H9 (cell line): Measurements from ENCODE around the gene HOMER3. TPM values are rescaled to one million over a fixed set of nuclear protein-coding genes. Genes with fewer than 3 reads are reported as not detected.

ENCODE experiments used
- DNase-seq: peaks from one replicate; pipeline ENCODE4 v3.0.0-alpha.2; 2017
- H2AFZ ChIP-seq: one replicate; pipeline ENCODE4 v1.6.1; 2013; ENCODE audit warnings: mild to moderate bottlenecking, low read length, control low read depth, moderate library complexity
- H2AK5ac ChIP-seq: 2 replicates; pipeline ENCODE4 v1.6.1; 2013; ENCODE audit warnings: low read length, control low read depth, mixed read lengths; ENCODE audit not compliant: insufficient read length
- H2BK120ac ChIP-seq: one replicate; pipeline ENCODE4 v1.6.1; 2013; ENCODE audit warnings: low read depth, mild to moderate bottlenecking, low read length, control low read depth, inconsistent platforms; ENCODE audit not compliant: poor library complexity, severe bottlenecking
- H2BK12ac ChIP-seq: 2 replicates; pipeline ENCODE4 v1.6.1; 2013; ENCODE audit warnings: low read length, control low read depth, mixed read lengths, low read depth; ENCODE audit not compliant: insufficient read length
- H2BK15ac ChIP-seq: 2 replicates; pipeline ENCODE4 v1.6.1; 2013; ENCODE audit warnings: low read depth, low read length, control low read depth
- H2BK20ac ChIP-seq: one replicate; pipeline ENCODE4 v1.6.1; 2013; ENCODE audit warnings: low read depth, mild to moderate bottlenecking, low read length, control low read depth, inconsistent platforms; ENCODE audit not compliant: poor library complexity, severe bottlenecking
- H2BK5ac ChIP-seq: 2 replicates; pipeline ENCODE4 v1.6.1; 2013; ENCODE audit warnings: low read length, control low read depth, mixed read lengths; ENCODE audit not compliant: insufficient read length
- H3K14ac ChIP-seq: 2 replicates; pipeline ENCODE4 v1.6.1; 2013; ENCODE audit warnings: low read length, control low read depth; ENCODE audit not compliant: insufficient read depth
- H3K18ac ChIP-seq: 2 replicates; pipeline ENCODE4 v1.6.1; 2013; ENCODE audit warnings: low read depth, mild to moderate bottlenecking, mixed read lengths, low read length, control low read depth; ENCODE audit not compliant: insufficient read length
- H3K23ac ChIP-seq: 2 replicates; pipeline ENCODE4 v1.6.1; 2013; ENCODE audit warnings: low read length, control low read depth, mixed read lengths, low read depth; ENCODE audit not compliant: insufficient read length
- H3K23me2 ChIP-seq: 2 replicates; pipeline ENCODE4 v1.6.1; 2013; ENCODE audit warnings: low read depth, mild to moderate bottlenecking, mixed read lengths, low read length, control low read depth; ENCODE audit not compliant: insufficient read length, poor library complexity, severe bottlenecking
- H3K27ac ChIP-seq: 2 replicates; pipeline ENCODE4 v1.5.1; 2013; ENCODE audit warnings: low read length, control low read depth, mixed read lengths, low read depth; ENCODE audit not compliant: insufficient read length
- H3K27me3 ChIP-seq: 2 replicates; pipeline ENCODE4 v1.6.1; 2013; ENCODE audit warnings: low read length, control low read depth, inconsistent platforms; ENCODE audit not compliant: insufficient read depth
- H3K4ac ChIP-seq: 2 replicates; pipeline ENCODE4 v1.6.1; 2013; ENCODE audit warnings: low read depth, mild to moderate bottlenecking, control low read depth, inconsistent platforms, low read length, moderate library complexity
- H3K4me1 ChIP-seq: 2 replicates; pipeline ENCODE4 v1.6.1; 2013; ENCODE audit warnings: low read length, control low read depth, inconsistent platforms; ENCODE audit not compliant: insufficient read depth
- H3K4me2 ChIP-seq: 2 replicates; pipeline ENCODE4 v1.6.1; 2013; ENCODE audit warnings: low read length, control low read depth, mixed read lengths; ENCODE audit not compliant: insufficient read length, insufficient read depth
- H3K56ac ChIP-seq: 2 replicates; pipeline ENCODE4 v1.6.1; 2013; ENCODE audit warnings: low read depth, mild to moderate bottlenecking, mixed read lengths, low read length, control low read depth; ENCODE audit not compliant: insufficient read length
- H3K79me1 ChIP-seq: 2 replicates; pipeline ENCODE4 v1.6.1; 2013; ENCODE audit warnings: low read depth, mild to moderate bottlenecking, moderate library complexity, low read length, control low read depth, inconsistent platforms; ENCODE audit not compliant: insufficient read depth, poor library complexity, severe bottlenecking
- H3K79me2 ChIP-seq: 2 replicates; pipeline ENCODE4 v1.6.1; 2013; ENCODE audit warnings: low read length, control low read depth, inconsistent platforms; ENCODE audit not compliant: insufficient read depth
- H3K9ac ChIP-seq: 2 replicates; pipeline ENCODE4 v1.6.1; 2013; ENCODE audit warnings: low read length, control low read depth, mixed read lengths; ENCODE audit not compliant: insufficient read length; ENCODE audit errors: extremely low read depth
- H3K9me3 ChIP-seq: one replicate; pipeline ENCODE4 v1.6.1; 2013; ENCODE audit warnings: low read depth, low read length, inconsistent platforms; ENCODE audit not compliant: control insufficient read depth
- H3T11ph ChIP-seq: one replicate; pipeline ENCODE4 v1.6.1; 2013; ENCODE audit warnings: mild to moderate bottlenecking, low read length, control low read depth, inconsistent platforms
- H4K20me1 ChIP-seq: one replicate; pipeline ENCODE4 v1.6.1; 2013; ENCODE audit not compliant: control insufficient read depth, insufficient read length, insufficient read depth
- H4K5ac ChIP-seq: 2 replicates; pipeline ENCODE4 v1.6.1; 2013; ENCODE audit warnings: low read depth, mild to moderate bottlenecking, mixed read lengths, low read length, control low read depth; ENCODE audit not compliant: insufficient read length
- H4K8ac ChIP-seq: replicated peaks from 2 replicates; pipeline ENCODE4 v1.6.1; 2013; ENCODE audit warnings: low read length, control low read depth, mixed read lengths, low read depth; ENCODE audit not compliant: insufficient read length
- H4K91ac ChIP-seq: 2 replicates; pipeline ENCODE4 v1.6.1; 2013; ENCODE audit warnings: low read depth, mild to moderate bottlenecking, moderate library complexity, mixed read lengths, low read length, control low read depth; ENCODE audit not compliant: insufficient read length
- H3K27ac Mint-ChIP-seq, 3 experiments: 2 replicates in 2 of 3; 3 replicates in 1 of 3; pipeline ENCODE4 v1.8.0; 2020 to 2021; ENCODE audit warnings: mixed read lengths in 3 of 3, mild to moderate bottlenecking in 1 of 3, moderate library complexity in 1 of 3
- H3K27me3 Mint-ChIP-seq: 2 replicates; pipeline ENCODE4 v1.8.0; 2021; ENCODE audit warnings: low read depth, mild to moderate bottlenecking, moderate library complexity, mixed read lengths
- H3K36me3 Mint-ChIP-seq, 3 experiments: 2 replicates in 2 of 3; 3 replicates in 1 of 3; pipeline ENCODE4 v1.8.0; 2020 to 2021; ENCODE audit warnings: low read depth in 3 of 3, mixed read lengths in 3 of 3; ENCODE audit not compliant: insufficient read depth in 1 of 3
- H3K4me1 Mint-ChIP-seq, 2 experiments: 2 replicates each; pipeline ENCODE4 v1.8.0; 2020; ENCODE audit warnings: mixed read lengths in 2 of 2
- H3K4me3 Mint-ChIP-seq, 2 experiments: 2 replicates in 1 of 2; 3 replicates in 1 of 2; pipeline ENCODE4 v1.8.0; 2020 to 2021; ENCODE audit warnings: mild to moderate bottlenecking in 2 of 2, mixed read lengths in 2 of 2, moderate library complexity in 1 of 2
- H3K9me3 Mint-ChIP-seq, 2 experiments: 2 replicates in 1 of 2; 3 replicates in 1 of 2; pipeline ENCODE4 v1.8.0; 2020; ENCODE audit warnings: mild to moderate bottlenecking in 2 of 2, mixed read lengths in 2 of 2, moderate library complexity in 1 of 2
- WGBS: extraction: QIAGEN DNeasy Blood & Tissue Kit; methylation state at CpG from one replicate; pipeline ENCODE4 v1.1.7; 2013; ENCODE audit warnings: missing lambda C conversion rate, low lambda C conversion rate, mixed read lengths; ENCODE audit not compliant: insufficient read length; ENCODE audit errors: extremely low coverage; 5-methylcytosine and 5-hydroxymethylcytosine counted together
- total RNA-seq: library from RNA; stranded (reverse); gene quantifications from 2 replicates; pipeline ENCODE4 v1.2.1, GENCODE V29; 2021
- TF ChIP-seq, protein P1 (sequence below): fragments of 200-600 bp; sonication (generic); conservative IDR thresholded peaks from 3 replicates; pipeline ENCODE4 v1.8.0; 2021; ENCODE audit warnings: antibody characterized with exemption, mild to moderate bottlenecking

Gene HOMER3
- total RNA-seq, 1 experiment from 2014 or later = 20.2 TPM

DNA sequence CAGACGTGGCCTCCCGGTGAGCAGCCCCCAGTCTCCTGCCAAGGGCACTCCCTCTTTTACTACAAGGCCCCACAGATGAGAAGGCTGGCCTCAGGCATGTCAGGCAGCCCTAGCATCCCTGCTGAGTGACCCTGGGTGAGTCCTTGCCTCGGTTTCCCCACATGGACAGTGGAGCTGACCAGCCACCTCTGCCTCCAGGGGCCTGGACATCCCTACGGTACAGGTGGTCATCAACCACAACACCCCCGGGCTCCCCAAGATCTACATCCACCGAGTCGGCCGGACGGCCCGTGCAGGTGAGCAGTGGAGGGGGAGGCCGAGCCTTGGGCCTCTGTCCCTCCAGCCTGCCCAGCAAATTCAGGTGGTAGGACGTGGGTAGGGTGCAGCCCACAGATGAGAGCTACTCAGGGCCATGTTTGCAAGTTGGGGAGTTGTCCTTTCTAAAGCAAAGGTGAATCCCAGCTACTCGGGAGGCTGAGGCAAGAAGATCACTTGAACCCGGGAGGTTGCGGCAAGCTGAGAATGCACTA, 16.3 kb downstream of the HOMER3 start:
- no peak overlapping the region for H4K8ac ChIP-seq

More for the DNA sequence above, 16.3 kb downstream of the HOMER3 start:
- no CpG with 5 or more reads among the region's 15 CpGs for WGBS
- Histone ChIP-seq H2BK5ac (no peak overlapping the region), H2AFZ (no peak overlapping the region), H3K4me2 (no peak overlapping the region), H2BK12ac (no peak overlapping the region), H3K27ac (no peak overlapping the region), H2BK120ac (no peak overlapping the region), H3K27me3 (no peaks in the 10 kb centered on the region), H2AK5ac (no peak overlapping the region), H3K9ac (no peak overlapping the region), H3K23ac (no peak overlapping the region), H3K18ac (no peak overlapping the region), H3K56ac (no peak overlapping the region), H4K20me1 (no peaks in the 10 kb centered on the region), H2BK20ac (no peak overlapping the region), H3K14ac (no peak overlapping the region), H3K4ac (no peak overlapping the region), H4K91ac (no peak overlapping the region), H3K23me2 (peaks cover 5% of the 10 kb centered on the region), H3K4me1 (peaks cover 5% of the 10 kb centered on the region; the same call in 1 of the 2 replicates), H3T11ph (no peak overlapping the region), H3K9me3 (no peaks in the 10 kb centered on the region), H3K79me2 (peaks cover 6% of the 10 kb centered on the region; the same call in 1 of the 2 replicates), H4K5ac (no peak overlapping the region), H2BK15ac (no peak overlapping the region), H3K79me1 (peaks cover 6% of the 10 kb centered on the region)
- Mint-ChIP-seq H3K27me3 (no peaks in the 10 kb centered on the region; the same call in 1 of the 2 replicates), H3K27ac (no peak overlapping the region), H3K4me1 (peaks cover 0 to 10% of the 10 kb centered on the region in 2 experiments; a peak in 3 of 4 replicates), H3K9me3 (no peaks in the 10 kb centered on the region), H3K36me3 (peaks cover 15 to 53% (median 50%) of the 10 kb centered on the region in 3 experiments), H3K4me3 (no peak overlapping the region)
- no peak for DNase-seq
- TF ChIP-seq, protein P1, sequence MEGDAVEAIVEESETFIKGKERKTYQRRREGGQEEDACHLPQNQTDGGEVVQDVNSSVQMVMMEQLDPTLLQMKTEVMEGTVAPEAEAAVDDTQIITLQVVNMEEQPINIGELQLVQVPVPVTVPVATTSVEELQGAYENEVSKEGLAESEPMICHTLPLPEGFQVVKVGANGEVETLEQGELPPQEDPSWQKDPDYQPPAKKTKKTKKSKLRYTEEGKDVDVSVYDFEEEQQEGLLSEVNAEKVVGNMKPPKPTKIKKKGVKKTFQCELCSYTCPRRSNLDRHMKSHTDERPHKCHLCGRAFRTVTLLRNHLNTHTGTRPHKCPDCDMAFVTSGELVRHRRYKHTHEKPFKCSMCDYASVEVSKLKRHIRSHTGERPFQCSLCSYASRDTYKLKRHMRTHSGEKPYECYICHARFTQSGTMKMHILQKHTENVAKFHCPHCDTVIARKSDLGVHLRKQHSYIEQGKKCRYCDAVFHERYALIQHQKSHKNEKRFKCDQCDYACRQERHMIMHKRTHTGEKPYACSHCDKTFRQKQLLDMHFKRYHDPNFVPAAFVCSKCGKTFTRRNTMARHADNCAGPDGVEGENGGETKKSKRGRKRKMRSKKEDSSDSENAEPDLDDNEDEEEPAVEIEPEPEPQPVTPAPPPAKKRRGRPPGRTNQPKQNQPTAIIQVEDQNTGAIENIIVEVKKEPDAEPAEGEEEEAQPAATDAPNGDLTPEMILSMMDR = no peak
